OCI-LY3 (cell line): ENCODE results near the gene STARD3NL.

Experiments
- CTCF ChIP-seq: fragments of 200-600, 300-600 bp; sonication (generic); IDR thresholded peaks from 2 replicates; pipeline ENCODE4 v1.5.1; 2014; ENCODE audit warnings: antibody characterized with exemption, low read length, low read depth
- EZH2phosphoT487 ChIP-seq: fragments of 200-600 bp; shearing (Covaris generic); IDR thresholded peaks from 2 replicates; pipeline ENCODE4 v1.6.1; 2018; ENCODE audit warnings: antibody characterized with exemption, mixed run types, low read depth

DNA sequence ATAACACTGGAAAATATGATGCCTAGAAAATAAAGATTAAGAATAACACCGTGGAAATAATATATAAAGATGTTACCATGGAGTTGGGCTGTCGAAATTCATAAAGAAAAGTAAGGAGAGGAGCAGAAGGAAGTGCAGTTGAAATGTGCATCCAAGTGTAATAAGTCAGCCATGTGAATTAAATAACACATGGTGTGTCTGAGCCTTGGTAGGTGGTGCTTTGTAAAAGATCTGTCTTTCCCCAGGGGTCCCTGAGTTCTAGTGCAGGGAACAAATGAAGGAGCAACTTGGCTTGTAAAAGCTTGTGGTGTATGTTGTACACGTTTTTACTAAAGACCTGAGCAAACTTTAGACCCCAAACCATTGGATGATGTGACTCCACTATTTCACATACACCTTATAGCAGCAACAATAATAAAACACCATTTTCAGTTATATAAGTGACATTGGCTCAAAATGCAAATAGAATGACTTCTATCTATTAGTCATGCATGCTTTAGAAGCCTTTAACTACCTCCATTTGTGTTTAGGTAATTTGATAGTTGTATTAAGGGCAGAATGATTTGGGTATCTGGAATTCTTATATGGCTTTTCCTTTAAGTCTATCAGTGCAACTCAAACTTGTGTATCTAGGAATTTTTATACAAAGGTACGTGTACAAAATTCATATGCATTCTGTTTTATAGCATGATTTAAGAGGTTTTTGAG lies 11.3 kb downstream of the STARD3NL start:
- TF ChIP-seq CTCF (no peak), EZH2phosphoT487 (no peak)
